Endothelial cell of umbilical vein (primary cell): ENCODE data around the gene ITSN1. TPM values are rescaled to one million over a fixed set of nuclear protein-coding genes. Genes with fewer than 3 reads are reported as not detected.

Experiments
- BruUV-seq: library from RNA; stranded (reverse); fragments of 400-500 nt; replicated peaks from 2 replicates; lab custom pipeline; 2021; lab: Mats Ljungman, UMichigan
- CTCF ChIA-PET: fragments of 300-600, 350-600 bp; sonication (Branson Sonifier 250); formaldehyde crosslinking; loops from one replicate; lab custom pipeline; 2021; ENCODE audit warnings: antibody characterized with exemption, inconsistent platforms; lab: Charles Lee
- POLR2A ChIA-PET: fragments of 300-600, 350-600 bp; sonication (Branson Sonifier 250); formaldehyde crosslinking; loops from one replicate; lab custom pipeline; 2021; ENCODE audit warnings: antibody characterized with exemption, inconsistent platforms; lab: Charles Lee
- DNase-seq: peaks from one replicate; pipeline ENCODE4 v3.0.0-alpha.2; 2011; ENCODE audit warnings: low read depth, low spot score
- FAIRE-seq: peaks from 2 replicates; lab custom pipeline; 2011; peaks lifted over from hg19 to GRCh38; lab: Jason Lieb, UNC
- H2AFZ ChIP-seq: 2 replicates; pipeline ENCODE4 v1.6.0; 2012; ENCODE audit warnings: low read depth, low read length, control low read depth, inconsistent platforms
- H3K27ac ChIP-seq: 2 replicates; pipeline ENCODE4 v1.5.1; 2011; ENCODE audit warnings: low read depth, mild to moderate bottlenecking, control low read depth, low read length, moderate library complexity; ENCODE audit not compliant: insufficient read depth
- H3K27me3 ChIP-seq, 2 experiments: 2 replicates each; pipeline versions ENCODE4 v1.6.0 to v1.6.1; 2011; ENCODE audit warnings: low read length in 2 of 2, mixed read lengths in 1 of 2; ENCODE audit not compliant: control insufficient read depth in 2 of 2, insufficient read depth in 2 of 2
- H3K36me3 ChIP-seq, 2 experiments: 2 replicates in 1 of 2; 3 replicates in 1 of 2; pipeline ENCODE4 v1.5.1; 2011; ENCODE audit warnings: low read length in 2 of 2, mild to moderate bottlenecking in 1 of 2, moderate library complexity in 1 of 2; ENCODE audit not compliant: control insufficient read depth in 2 of 2, insufficient read depth in 2 of 2; ENCODE audit errors: extremely low read depth in 1 of 2
- H3K4me1 ChIP-seq: 3 replicates; pipeline ENCODE4 v1.5.1; 2011; ENCODE audit warnings: mild to moderate bottlenecking, low read length; ENCODE audit not compliant: control insufficient read depth, insufficient read depth; ENCODE audit errors: extremely low read depth
- H3K4me2 ChIP-seq: 2 replicates; pipeline ENCODE4 v1.6.1; 2011; ENCODE audit warnings: low read length, control low read depth, mixed read lengths; ENCODE audit not compliant: insufficient read depth
- H3K4me3 ChIP-seq, 3 experiments: fragments of 200-600 bp in 1 of 3; sonication (generic), shearing (Covaris generic) in 1 of 3; replicated peaks in 1 of 3; 2 replicates each; pipeline ENCODE4 v1.5.1; 2011 to 2016; ENCODE audit warnings: control low read depth in 3 of 3, low read length in 3 of 3, mild to moderate bottlenecking in 2 of 3, inconsistent platforms in 1 of 3, low read depth in 1 of 3, moderate library complexity in 1 of 3; ENCODE audit not compliant: insufficient read depth in 1 of 3
- H3K79me2 ChIP-seq: 2 replicates; pipeline ENCODE4 v1.6.0; 2012; ENCODE audit warnings: low read length, inconsistent platforms; ENCODE audit not compliant: control insufficient read depth, insufficient read depth
- H3K9ac ChIP-seq: replicated peaks from 2 replicates; pipeline ENCODE3; 2011; ENCODE audit warnings: low read length, control low read depth; ENCODE audit not compliant: insufficient read depth; ENCODE audit errors: extremely low read depth
- H3K9me1 ChIP-seq: replicated peaks from 3 replicates; pipeline ENCODE4 v1.6.0; 2011; ENCODE audit warnings: mild to moderate bottlenecking, low read length; ENCODE audit not compliant: control insufficient read depth, insufficient read depth; ENCODE audit errors: extremely low read depth
- H3K9me3 ChIP-seq: replicated peaks from 2 replicates; pipeline ENCODE4 v1.5.1; 2012; ENCODE audit warnings: low read length, inconsistent platforms; ENCODE audit not compliant: control insufficient read depth, insufficient read depth
- H4K20me1 ChIP-seq: replicated peaks from 2 replicates; pipeline ENCODE3; 2011; ENCODE audit warnings: mild to moderate bottlenecking, low read length; ENCODE audit not compliant: control insufficient read depth, insufficient read depth; ENCODE audit errors: extremely low read depth
- EZH2 ChIP-seq: IDR thresholded peaks from 2 replicates; pipeline ENCODE4 v1.6.1; 2012; ENCODE audit warnings: borderline replicate concordance, low read depth, mild to moderate bottlenecking, moderate library complexity, low read length, inconsistent platforms; ENCODE audit not compliant: severe bottlenecking
- FOS ChIP-seq: IDR thresholded peaks from 2 replicates; pipeline ENCODE4 v1.6.1; 2011; ENCODE audit warnings: mild to moderate bottlenecking, low read length, moderate library complexity, borderline replicate concordance; ENCODE audit not compliant: insufficient read depth
- GATA2 ChIP-seq: IDR thresholded peaks from 2 replicates; pipeline ENCODE4 v1.7.0; 2011; ENCODE audit warnings: low read depth, mild to moderate bottlenecking, moderate library complexity, mixed read lengths, low read length; ENCODE audit not compliant: insufficient read length, insufficient read depth
- JUN ChIP-seq: IDR thresholded peaks from 2 replicates; pipeline ENCODE4 v1.6.1; 2011; ENCODE audit warnings: borderline replicate concordance, low read depth; ENCODE audit not compliant: insufficient read length, insufficient read depth
- POLR2A ChIP-seq: IDR thresholded peaks from 2 replicates; pipeline ENCODE4 v1.6.1; 2012; ENCODE audit warnings: low read depth, mild to moderate bottlenecking, control low read depth, low read length
- POLR2AphosphoS5 ChIP-seq: IDR thresholded peaks from 2 replicates; pipeline ENCODE4 v1.6.1; 2012; ENCODE audit warnings: low read depth, mild to moderate bottlenecking, control low read depth, low read length, moderate library complexity; ENCODE audit not compliant: insufficient read depth
- dilution Hi-C: fragments of 300-500 bp; cut with MboI; formaldehyde crosslinking; loops from one replicate; pipeline ENCODE4 v1.15.0; 2019; ENCODE audit warnings: low sequenced_read_pairs; ENCODE audit not compliant: extremely low pct_ligation_motif_present
- intact Hi-C: fragments of 100-400 bp; cut with micrococcal nuclease; formaldehyde crosslinking; loops from one replicate; pipeline ENCODE4 v1.10.0; 2022
- polyA plus RNA-seq, 4 experiments: library from polyadenylated mRNA; depleted of rRNA in 3 of 4; stranded (reverse) in 3 of 4; unstranded in 1 of 4; fragments of >200 nt; gene quantifications; 2 replicates each; pipeline versions ENCODE4 v1.2.1 to v1.2.3, GENCODE V29; 2011 to 2012; ENCODE audit warnings: missing spikeins in 1 of 4
- total RNA-seq: library from RNA; stranded (reverse); gene quantifications from 2 replicates; pipeline ENCODE4 v1.2.3, GENCODE V29; 2021
- TF ChIP-seq, protein P1 (sequence below), 2 donors: IDR thresholded peaks; 1 replicate in 1 of 2; 2 replicates in 1 of 2; pipeline ENCODE4 v1.5.1; 2011; ENCODE audit warnings: low read length in 2 of 2, mild to moderate bottlenecking in 2 of 2, moderate library complexity in 2 of 2, control low read depth in 1 of 2, inconsistent platforms in 1 of 2, low read depth in 1 of 2; ENCODE audit not compliant: insufficient read depth in 1 of 2; ENCODE audit errors: extremely low read depth in 1 of 2
- TF ChIP-seq, protein P2 (sequence below): IDR thresholded peaks from 2 replicates; pipeline ENCODE4 v1.6.1; 2011; ENCODE audit not compliant: insufficient read depth, insufficient read length

The ITSN1 gene
- total and polyA plus RNA-seq, 2 donors (not counting 3 experiments of a cell fraction or from before 2014, with no cell fraction given) = 72.2 to 86.8 TPM

DNA sequence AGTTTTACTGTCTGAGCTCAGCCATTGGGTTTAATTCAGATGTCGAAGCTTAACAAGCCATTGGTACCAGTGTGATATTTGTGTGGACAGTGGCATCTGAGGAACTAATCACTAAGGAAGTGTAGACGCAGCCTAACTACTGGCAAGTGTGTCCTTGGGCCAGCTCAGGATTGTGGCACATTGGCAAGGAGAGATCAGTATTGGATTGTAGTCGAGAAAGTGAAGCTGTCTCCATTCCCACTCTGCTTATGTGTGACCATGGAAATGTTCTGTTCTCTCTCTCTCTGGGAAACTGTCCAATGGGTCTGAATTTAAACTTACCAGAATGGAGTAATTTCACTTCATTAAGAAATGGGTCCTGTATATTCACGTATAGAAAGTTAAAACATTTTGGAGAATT is 112.2 kb downstream of the ITSN1 start:
- no peak overlapping the region for H3K4me2 ChIP-seq
- no peaks in the 10 kb centered on the region for H3K9me3 ChIP-seq
- no peak overlapping the region for H3K4me3 ChIP-seq
- no peak overlapping the region for H3K27ac ChIP-seq
- dilution Hi-C loops (no loop called here), intact Hi-C loops (no loop called here)
- TF ChIP-seq GATA2 (no peak), EZH2 (no peak), FOS (no peak), POLR2A (no peak), POLR2AphosphoS5 (no peak), JUN (no peak)
- TF ChIP-seq, protein P1, sequence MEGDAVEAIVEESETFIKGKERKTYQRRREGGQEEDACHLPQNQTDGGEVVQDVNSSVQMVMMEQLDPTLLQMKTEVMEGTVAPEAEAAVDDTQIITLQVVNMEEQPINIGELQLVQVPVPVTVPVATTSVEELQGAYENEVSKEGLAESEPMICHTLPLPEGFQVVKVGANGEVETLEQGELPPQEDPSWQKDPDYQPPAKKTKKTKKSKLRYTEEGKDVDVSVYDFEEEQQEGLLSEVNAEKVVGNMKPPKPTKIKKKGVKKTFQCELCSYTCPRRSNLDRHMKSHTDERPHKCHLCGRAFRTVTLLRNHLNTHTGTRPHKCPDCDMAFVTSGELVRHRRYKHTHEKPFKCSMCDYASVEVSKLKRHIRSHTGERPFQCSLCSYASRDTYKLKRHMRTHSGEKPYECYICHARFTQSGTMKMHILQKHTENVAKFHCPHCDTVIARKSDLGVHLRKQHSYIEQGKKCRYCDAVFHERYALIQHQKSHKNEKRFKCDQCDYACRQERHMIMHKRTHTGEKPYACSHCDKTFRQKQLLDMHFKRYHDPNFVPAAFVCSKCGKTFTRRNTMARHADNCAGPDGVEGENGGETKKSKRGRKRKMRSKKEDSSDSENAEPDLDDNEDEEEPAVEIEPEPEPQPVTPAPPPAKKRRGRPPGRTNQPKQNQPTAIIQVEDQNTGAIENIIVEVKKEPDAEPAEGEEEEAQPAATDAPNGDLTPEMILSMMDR (IDR thresholded peaks at IDR 0.05; ENCODE audit: extremely low read depth in 1 of 2, insufficient read depth in 1 of 2, low read depth in 1 of 2, low read length in 2 of 2) = no peak
- TF ChIP-seq, protein P2, sequence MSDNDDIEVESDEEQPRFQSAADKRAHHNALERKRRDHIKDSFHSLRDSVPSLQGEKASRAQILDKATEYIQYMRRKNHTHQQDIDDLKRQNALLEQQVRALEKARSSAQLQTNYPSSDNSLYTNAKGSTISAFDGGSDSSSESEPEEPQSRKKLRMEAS = no peak
- H3K9ac ChIP-seq = no peak overlapping the region
- H3K36me3 ChIP-seq = no peaks in the 10 kb centered on the region
- no TSS peak for BruUV-seq
- no peak for DNase-seq
- no peak for FAIRE-seq
- ChIA-PET POLR2A (no interaction called here), CTCF (interaction anchor here (0.9 to 1.2 kb wide), 3 partner anchors 13 to 149 kb away, joined by 3 to 4 read pairs (median 3); no protein-coding TSS in a partner anchor)
- H2AFZ ChIP-seq = no peak overlapping the region
- peaks cover 2% of the 10 kb centered on the region for H3K4me1 ChIP-seq
- no peaks in the 10 kb centered on the region for H3K27me3 ChIP-seq
- no peaks in the 10 kb centered on the region for H3K79me2 ChIP-seq
- H3K9me1 ChIP-seq = no peaks in the 10 kb centered on the region
- no peaks in the 10 kb centered on the region for H4K20me1 ChIP-seq
